ENCODE measurements around the gene BMAL2. TPM values are rescaled to one million over a fixed set of nuclear protein-coding genes. Genes with fewer than 3 reads are reported as not detected.

The BMAL2 gene
- total and polyA plus RNA-seq, 2 of the 13 experiments (the other 11 are each of a cell fraction or from before 2014, with no cell fraction given): 4.8 to 27.4 TPM

Other genes starting within 250 kb of the BMAL2 start
- gene STK38L, start 88.5 kb upstream of the BMAL2 start, total RNA-seq (2016; rRNA removed; fragmentation: Illumina TruSeq; extraction: Trizol): 26.4 and 50.0 TPM in 2 replicates
- gene STK38L, start 88.5 kb upstream of the BMAL2 start, polyA plus RNA-seq (2011; rRNA removed): 5.6 and 6.1 TPM in 2 replicates
- gene SMCO2, start 113.9 kb downstream of the BMAL2 start, total RNA-seq (2016; rRNA removed; fragmentation: Illumina TruSeq; extraction: Trizol): not detected in 2 replicates
- gene SMCO2, start 113.9 kb downstream of the BMAL2 start, polyA plus RNA-seq (2011; rRNA removed): 0.15 and 0.35 TPM in 2 replicates
- gene PPFIBP1, start 191.4 kb downstream of the BMAL2 start, total RNA-seq (2016; rRNA removed; fragmentation: Illumina TruSeq; extraction: Trizol): 21.8 and 32.0 TPM in 2 replicates
- 16.2 and 19.6 TPM in 2 replicates for gene PPFIBP1, start 191.4 kb downstream of the BMAL2 start, polyA plus RNA-seq (2011; rRNA removed)